MCF 10A (cell line): ENCODE measurements around the gene HSD17B8. TPM values are rescaled to one million over a fixed set of nuclear protein-coding genes. Genes with fewer than 3 reads are reported as not detected.

ENCODE experiments used
- BruUV-seq: library from RNA; stranded (reverse); fragments of 400-500 nt; replicated peaks from 2 replicates; lab custom pipeline; 2021; lab: Mats Ljungman, UMichigan
- CTCF ChIA-PET: fragments of 300-600 bp; sonication (Branson Sonifier 250); formaldehyde crosslinking; extraction: SDS; loops from one replicate; lab custom pipeline; 2021; ENCODE audit warnings: antibody characterized with exemption, inconsistent platforms; lab: Yijun Ruan, JAX
- POLR2A ChIA-PET: fragments of 300-600, 350-650 bp; sonication (Branson Sonifier 250); formaldehyde crosslinking; extraction: SDS; loops from one replicate; lab custom pipeline; 2020; ENCODE audit warnings: antibody characterized with exemption, inconsistent platforms; lab: Yijun Ruan, JAX
- DNase-seq: peaks from one replicate; pipeline ENCODE4 v3.0.0-alpha.2; 2018; ENCODE audit not compliant: unreplicated experiment
- H3K27ac Mint-ChIP-seq: one replicate; pipeline ENCODE4 v1.8.0; 2022; ENCODE audit warnings: mild to moderate bottlenecking, low read depth, mixed read lengths; ENCODE audit not compliant: unreplicated experiment
- H3K27me3 Mint-ChIP-seq: one replicate; pipeline ENCODE4 v1.8.0; 2022; ENCODE audit warnings: mixed read lengths; ENCODE audit not compliant: insufficient read depth, unreplicated experiment
- H3K36me3 Mint-ChIP-seq: one replicate; pipeline ENCODE4 v1.8.0; 2022; ENCODE audit warnings: mild to moderate bottlenecking, moderate library complexity, mixed read lengths; ENCODE audit not compliant: insufficient read depth, unreplicated experiment
- H3K4me1 Mint-ChIP-seq: one replicate; pipeline ENCODE4 v1.8.0; 2022; ENCODE audit warnings: mixed read lengths; ENCODE audit not compliant: insufficient read depth, unreplicated experiment
- H3K4me3 Mint-ChIP-seq: one replicate; pipeline ENCODE4 v1.8.0; 2022; ENCODE audit warnings: mild to moderate bottlenecking, moderate library complexity, mixed read lengths; ENCODE audit not compliant: unreplicated experiment
- H3K9me3 Mint-ChIP-seq: one replicate; pipeline ENCODE4 v1.8.0; 2022; ENCODE audit warnings: mixed read lengths; ENCODE audit not compliant: unreplicated experiment
- CTCF ChIP-seq: fragments of 200-600 bp; IDR thresholded peaks from one replicate; pipeline ENCODE4 v1.8.0; 2022; ENCODE audit warnings: antibody characterized with exemption, mild to moderate bottlenecking; ENCODE audit not compliant: unreplicated experiment
- intact Hi-C: fragments of 100-400 bp; cut with micrococcal nuclease; formaldehyde crosslinking; loops from 2 replicates; pipeline ENCODE4 v1.14.1; 2022
- total RNA-seq: library from RNA; stranded (reverse); gene quantifications from 2 replicates; pipeline ENCODE4 v1.2.3, GENCODE V29; 2022

HSD17B8 gene
- total RNA-seq, 1 experiment from 2014 or later = 26.4 TPM

GRCh38 chr6:33174784-33175183 lies 29.7 kb upstream of the HSD17B8 start:
- Mint-ChIP-seq H3K9me3 (no peaks in the 10 kb centered on the region), H3K36me3 (no peaks in the 10 kb centered on the region), H3K4me3 (no peak overlapping the region), H3K27me3 (peaks cover 24% of the 10 kb centered on the region), H3K4me1 (no peaks in the 10 kb centered on the region), H3K27ac (no peak overlapping the region)
- DNase-seq = no peak
- ChIA-PET CTCF (interaction anchor here (1.5 to 3.0 kb wide), 2 partner anchors 15 to 158 kb away, joined by 5 to 16 read pairs; no protein-coding TSS in a partner anchor), POLR2A (no interaction called here)
- intact Hi-C loops = no loop called here
- no TSS peak for BruUV-seq
- no peak for TF ChIP-seq CTCF

GRCh38 chr6:33175436-33176069 lies 28.9 kb upstream of the HSD17B8 start:
- CTCF ChIA-PET = no interaction called here
- TF ChIP-seq CTCF = no peak
- H3K27ac Mint-ChIP-seq = no peak overlapping the region
- H3K9me3 Mint-ChIP-seq = no peaks in the 10 kb centered on the region
- POLR2A ChIA-PET = no interaction called here
- intact Hi-C loops = no loop called here
- peaks cover 24% of the 10 kb centered on the region for H3K27me3 Mint-ChIP-seq
- no TSS peak for BruUV-seq
- no peak for DNase-seq
- no peak overlapping the region for H3K4me3 Mint-ChIP-seq
- H3K36me3 Mint-ChIP-seq = no peaks in the 10 kb centered on the region
- no peaks in the 10 kb centered on the region for H3K4me1 Mint-ChIP-seq

GRCh38 chr6:33176906-33177305 lies 27.5 kb upstream of the HSD17B8 start:
- H3K27ac Mint-ChIP-seq = no peak overlapping the region
- H3K27me3 Mint-ChIP-seq = peaks cover 24% of the 10 kb centered on the region
- no TSS peak for BruUV-seq
- H3K4me3 Mint-ChIP-seq = no peak overlapping the region
- H3K4me1 Mint-ChIP-seq = no peaks in the 10 kb centered on the region
- DNase-seq = no peak
- ChIA-PET POLR2A (no interaction called here), CTCF (interaction anchor here (1.4 kb wide), 1 partner anchor 243 kb away, joined by 3 read pairs; no protein-coding TSS in a partner anchor)
- intact Hi-C loops = no loop called here
- H3K9me3 Mint-ChIP-seq = no peaks in the 10 kb centered on the region
- TF ChIP-seq CTCF = no peak
- no peaks in the 10 kb centered on the region for H3K36me3 Mint-ChIP-seq

- Mint-ChIP-seq H3K27me3 (peaks cover 24% of the 10 kb centered on the region), H3K36me3 (no peaks in the 10 kb centered on the region), H3K27ac (no peak overlapping the region), H3K4me1 (no peaks in the 10 kb centered on the region), H3K9me3 (peaks cover 3% of the 10 kb centered on the region), H3K4me3 (no peak overlapping the region)
- BruUV-seq = no TSS peak
- no peak for TF ChIP-seq CTCF
- CTCF ChIA-PET = interaction anchor here (1.0 to 1.4 kb wide), 3 partner anchors 12 to 244 kb away, joined by 3 read pairs; no protein-coding TSS in a partner anchor
- POLR2A ChIA-PET = no interaction called here
- DNase-seq = no peak
- intact Hi-C loops = no loop called here
Observed at GRCh38 chr6:33177552-33178446, 26.7 kb upstream of the HSD17B8 start.
